ENCODE measurements around the gene S100A16. TPM values are rescaled to one million over a fixed set of nuclear protein-coding genes. Genes with fewer than 3 reads are reported as not detected.
A peak's percentile ranks its signal among the peaks of the same experiment; 100 is the strongest.

S100A16 gene
- total and polyA plus RNA-seq, 9 of the 15 experiments (the other 6 are each of a cell fraction or from before 2014, with no cell fraction given) = 1.6 to 6.9 (median 4.3) TPM

DNA sequence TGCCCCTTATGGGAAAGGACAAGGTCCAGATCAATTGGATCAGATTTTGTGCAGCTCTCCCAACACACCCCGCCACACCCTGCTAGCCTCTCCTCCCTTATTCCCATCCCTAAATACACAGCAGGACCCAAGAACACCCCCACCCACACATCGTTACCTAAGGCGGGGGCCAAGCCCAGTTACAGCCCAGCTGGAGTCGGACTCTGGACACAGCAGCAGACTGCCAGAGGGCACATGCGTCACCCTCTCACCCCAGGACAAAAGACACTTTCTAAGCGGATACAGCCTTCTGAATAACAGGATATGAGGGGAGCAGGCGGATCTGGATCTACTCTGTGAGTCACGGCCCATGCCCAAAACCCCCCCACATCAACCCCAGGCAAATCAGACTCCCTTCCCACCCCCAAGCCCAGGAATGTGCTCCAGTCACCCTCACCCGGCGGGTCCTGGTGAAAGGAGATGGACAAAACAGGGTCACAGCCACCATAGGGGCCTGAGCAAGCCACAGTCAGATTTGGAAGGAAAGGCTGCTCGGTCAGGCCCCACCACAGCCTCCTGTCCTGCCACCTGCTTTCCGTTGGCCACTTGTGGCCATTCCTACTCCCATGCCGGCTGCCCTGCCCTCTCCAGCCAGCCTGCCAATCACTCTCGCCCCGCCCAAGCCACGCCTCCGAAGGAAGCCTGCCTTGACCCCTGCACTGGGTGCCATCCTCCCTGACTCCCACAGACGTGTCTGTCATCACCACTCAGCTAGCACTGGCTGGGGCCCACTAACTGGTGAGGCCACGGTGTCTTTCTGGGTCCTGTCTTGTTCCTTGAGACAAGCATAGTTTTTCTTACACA is 4.0 kb downstream of the S100A16 start (continued):
- TF ChIP-seq CREB1 (IDR thresholded peaks at IDR 0.05) = no peak
- no peak for TF ChIP-seq CREB1 (CRISPR knock-in tag; IDR thresholded peaks at IDR 0.05)
- TF ChIP-seq, protein P1, sequence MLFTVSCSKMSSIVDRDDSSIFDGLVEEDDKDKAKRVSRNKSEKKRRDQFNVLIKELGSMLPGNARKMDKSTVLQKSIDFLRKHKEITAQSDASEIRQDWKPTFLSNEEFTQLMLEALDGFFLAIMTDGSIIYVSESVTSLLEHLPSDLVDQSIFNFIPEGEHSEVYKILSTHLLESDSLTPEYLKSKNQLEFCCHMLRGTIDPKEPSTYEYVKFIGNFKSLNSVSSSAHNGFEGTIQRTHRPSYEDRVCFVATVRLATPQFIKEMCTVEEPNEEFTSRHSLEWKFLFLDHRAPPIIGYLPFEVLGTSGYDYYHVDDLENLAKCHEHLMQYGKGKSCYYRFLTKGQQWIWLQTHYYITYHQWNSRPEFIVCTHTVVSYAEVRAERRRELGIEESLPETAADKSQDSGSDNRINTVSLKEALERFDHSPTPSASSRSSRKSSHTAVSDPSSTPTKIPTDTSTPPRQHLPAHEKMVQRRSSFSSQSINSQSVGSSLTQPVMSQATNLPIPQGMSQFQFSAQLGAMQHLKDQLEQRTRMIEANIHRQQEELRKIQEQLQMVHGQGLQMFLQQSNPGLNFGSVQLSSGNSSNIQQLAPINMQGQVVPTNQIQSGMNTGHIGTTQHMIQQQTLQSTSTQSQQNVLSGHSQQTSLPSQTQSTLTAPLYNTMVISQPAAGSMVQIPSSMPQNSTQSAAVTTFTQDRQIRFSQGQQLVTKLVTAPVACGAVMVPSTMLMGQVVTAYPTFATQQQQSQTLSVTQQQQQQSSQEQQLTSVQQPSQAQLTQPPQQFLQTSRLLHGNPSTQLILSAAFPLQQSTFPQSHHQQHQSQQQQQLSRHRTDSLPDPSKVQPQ (CRISPR knock-in tag; IDR thresholded peaks at IDR 0.05; ENCODE audit: borderline replicate concordance) = no peak
- no peak for TF ChIP-seq CHD2 (IDR thresholded peaks at IDR 0.05; ENCODE audit: low read depth, low read length)
- no peak for TF ChIP-seq SMARCB1 (IDR thresholded peaks at IDR 0.05; ENCODE audit: insufficient read length, low read depth)
- TF ChIP-seq KLF1 (tag; IDR thresholded peaks at IDR 0.05) = no peak
- TF ChIP-seq POLR2A (conservative IDR thresholded peaks at IDR 0.05) = peak; percentile 42; the same call in 1 of the 2 replicates
- TF ChIP-seq, protein P2, sequence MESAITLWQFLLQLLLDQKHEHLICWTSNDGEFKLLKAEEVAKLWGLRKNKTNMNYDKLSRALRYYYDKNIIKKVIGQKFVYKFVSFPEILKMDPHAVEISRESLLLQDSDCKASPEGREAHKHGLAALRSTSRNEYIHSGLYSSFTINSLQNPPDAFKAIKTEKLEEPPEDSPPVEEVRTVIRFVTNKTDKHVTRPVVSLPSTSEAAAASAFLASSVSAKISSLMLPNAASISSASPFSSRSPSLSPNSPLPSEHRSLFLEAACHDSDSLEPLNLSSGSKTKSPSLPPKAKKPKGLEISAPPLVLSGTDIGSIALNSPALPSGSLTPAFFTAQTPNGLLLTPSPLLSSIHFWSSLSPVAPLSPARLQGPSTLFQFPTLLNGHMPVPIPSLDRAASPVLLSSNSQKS (CRISPR knock-in tag; IDR thresholded peaks at IDR 0.05) = no peak
- TF ChIP-seq, protein P3, sequence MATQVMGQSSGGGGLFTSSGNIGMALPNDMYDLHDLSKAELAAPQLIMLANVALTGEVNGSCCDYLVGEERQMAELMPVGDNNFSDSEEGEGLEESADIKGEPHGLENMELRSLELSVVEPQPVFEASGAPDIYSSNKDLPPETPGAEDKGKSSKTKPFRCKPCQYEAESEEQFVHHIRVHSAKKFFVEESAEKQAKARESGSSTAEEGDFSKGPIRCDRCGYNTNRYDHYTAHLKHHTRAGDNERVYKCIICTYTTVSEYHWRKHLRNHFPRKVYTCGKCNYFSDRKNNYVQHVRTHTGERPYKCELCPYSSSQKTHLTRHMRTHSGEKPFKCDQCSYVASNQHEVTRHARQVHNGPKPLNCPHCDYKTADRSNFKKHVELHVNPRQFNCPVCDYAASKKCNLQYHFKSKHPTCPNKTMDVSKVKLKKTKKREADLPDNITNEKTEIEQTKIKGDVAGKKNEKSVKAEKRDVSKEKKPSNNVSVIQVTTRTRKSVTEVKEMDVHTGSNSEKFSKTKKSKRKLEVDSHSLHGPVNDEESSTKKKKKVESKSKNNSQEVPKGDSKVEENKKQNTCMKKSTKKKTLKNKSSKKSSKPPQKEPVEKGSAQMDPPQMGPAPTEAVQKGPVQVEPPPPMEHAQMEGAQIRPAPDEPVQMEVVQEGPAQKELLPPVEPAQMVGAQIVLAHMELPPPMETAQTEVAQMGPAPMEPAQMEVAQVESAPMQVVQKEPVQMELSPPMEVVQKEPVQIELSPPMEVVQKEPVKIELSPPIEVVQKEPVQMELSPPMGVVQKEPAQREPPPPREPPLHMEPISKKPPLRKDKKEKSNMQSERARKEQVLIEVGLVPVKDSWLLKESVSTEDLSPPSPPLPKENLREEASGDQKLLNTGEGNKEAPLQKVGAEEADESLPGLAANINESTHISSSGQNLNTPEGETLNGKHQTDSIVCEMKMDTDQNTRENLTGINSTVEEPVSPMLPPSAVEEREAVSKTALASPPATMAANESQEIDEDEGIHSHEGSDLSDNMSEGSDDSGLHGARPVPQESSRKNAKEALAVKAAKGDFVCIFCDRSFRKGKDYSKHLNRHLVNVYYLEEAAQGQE (IDR thresholded peaks at IDR 0.05; ENCODE audit: borderline replicate concordance) = no peak
- TF ChIP-seq, protein P3 (CRISPR knock-in tag; IDR thresholded peaks at IDR 0.05; ENCODE audit: low read depth) = no peak
- TF ChIP-seq GATAD2A (IDR thresholded peaks at IDR 0.05) = 0 out of 2 replicates have a peak, but pooled peaks have one; percentile 21
- TF ChIP-seq, protein P4, sequence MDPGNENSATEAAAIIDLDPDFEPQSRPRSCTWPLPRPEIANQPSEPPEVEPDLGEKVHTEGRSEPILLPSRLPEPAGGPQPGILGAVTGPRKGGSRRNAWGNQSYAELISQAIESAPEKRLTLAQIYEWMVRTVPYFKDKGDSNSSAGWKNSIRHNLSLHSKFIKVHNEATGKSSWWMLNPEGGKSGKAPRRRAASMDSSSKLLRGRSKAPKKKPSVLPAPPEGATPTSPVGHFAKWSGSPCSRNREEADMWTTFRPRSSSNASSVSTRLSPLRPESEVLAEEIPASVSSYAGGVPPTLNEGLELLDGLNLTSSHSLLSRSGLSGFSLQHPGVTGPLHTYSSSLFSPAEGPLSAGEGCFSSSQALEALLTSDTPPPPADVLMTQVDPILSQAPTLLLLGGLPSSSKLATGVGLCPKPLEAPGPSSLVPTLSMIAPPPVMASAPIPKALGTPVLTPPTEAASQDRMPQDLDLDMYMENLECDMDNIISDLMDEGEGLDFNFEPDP (CRISPR knock-in tag; IDR thresholded peaks at IDR 0.05) = no peak
- TF ChIP-seq NR4A1 (CRISPR knock-in tag; IDR thresholded peaks at IDR 0.05) = no peak
- TF ChIP-seq NR4A1 (tag; IDR thresholded peaks at IDR 0.05) = no peak

Data from K562 (cell line).